Upper lobe of left lung (tissue), 6 donors: ENCODE measurements around the gene MT1E. TPM values are rescaled to one million over a fixed set of nuclear protein-coding genes. Genes with fewer than 3 reads are reported as not detected.

Experiments
- ATAC-seq, 2 donors: fragments of 200-7000 bp; cut with Tn5 transposase; one replicate each; pipeline ENCODE4 v1.9.1; 2022; ENCODE audit warnings: mild to moderate bottlenecking in 2 of 2, moderate library complexity in 2 of 2; ENCODE audit not compliant: low FRiP score in 2 of 2
- DNase-seq, 2 donors: peaks; one replicate each; pipeline ENCODE4 v3.0.0-alpha.2; 2019 to 2020
- H3K27ac ChIP-seq, 4 donors: fragments of 200-600 bp; sonication (generic); one replicate each; pipeline ENCODE4 v1.5.1; 2016 to 2019
- H3K27me3 ChIP-seq, 4 donors: fragments of 200-600 bp; sonication (generic); one replicate each; pipeline ENCODE4 v1.5.1; 2017 to 2019
- H3K36me3 ChIP-seq, 4 donors: fragments of 200-600 bp; sonication (generic); one replicate each; pipeline ENCODE4 v1.5.1; 2016 to 2019
- H3K4me1 ChIP-seq, 4 donors: fragments of 200-600 bp; sonication (generic); one replicate each; pipeline ENCODE4 v1.5.1; 2018 to 2019
- H3K4me3 ChIP-seq, 4 donors: fragments of 200-600 bp; sonication (generic); one replicate each; pipeline ENCODE4 v1.5.1; 2017 to 2019; ENCODE audit warnings: mild to moderate bottlenecking in 2 of 4, moderate library complexity in 1 of 4
- H3K9me3 ChIP-seq, 4 donors: fragments of 200-600 bp; sonication (generic); one replicate each; pipeline ENCODE4 v1.5.1; 2018 to 2019
- CTCF ChIP-seq, 6 experiments: fragments of 450-650 bp in 4 of 6; fragments of 200-600 bp in 2 of 6; sonication (generic) in 2 of 6; IDR thresholded peaks; one replicate each; pipeline ENCODE4 v1.5.1; 2016 to 2019; ENCODE audit warnings: antibody characterized with exemption in 6 of 6
- EP300 ChIP-seq, 4 donors: sonication (generic); formaldehyde crosslinking; IDR thresholded peaks; one replicate each; pipeline ENCODE4 v1.5.1; 2017; ENCODE audit warnings: antibody characterized with exemption in 4 of 4, control low read depth in 2 of 4
- POLR2A ChIP-seq, 4 donors: fragments of 450-650 bp; IDR thresholded peaks; one replicate each; pipeline ENCODE4 v1.5.1; 2016 to 2017; ENCODE audit warnings: antibody characterized with exemption in 4 of 4, mild to moderate bottlenecking in 2 of 4
- POLR2AphosphoS5 ChIP-seq, 2 donors: sonication (generic); formaldehyde crosslinking; IDR thresholded peaks; one replicate each; pipeline ENCODE4 v1.5.1; 2017; ENCODE audit warnings: antibody characterized with exemption in 2 of 2
- whole genome bisulfite sequencing, 2 donors: methylation state at CpG; one replicate each; pipeline ENCODE4 v1.1.5; 2017 to 2018; 5-methylcytosine and 5-hydroxymethylcytosine counted together
- total RNA-seq, 6 donors: library from RNA; depleted of rRNA in 4 of 6; stranded (reverse); fragments of >200 nt in 4 of 6; gene quantifications; one replicate each; pipeline versions ENCODE4 v1.1.0 to v1.2.1, GENCODE V29; 2016 to 2021
- donor health status: DM: no; HTN: no; CAD: no; lungs with moderate emphysema.
- donor health status: DM: no; HTN: yes; CAD: no; lungs with severe emphysema.

MT1E gene
- total RNA-seq, 6 donors from 2014 or later = 72.3 to 546 (median 187) TPM

GRCh38 chr16:56601325-56601724 is 24.3 kb upstream of the MT1E start:
- DNase-seq (no peak), ATAC-seq (no peak)
- H3K4me1 ChIP-seq = peaks cover 8 to 15% (median 14%) of the 10 kb centered on the region in 4 donors
- no peak overlapping the region for H3K27ac ChIP-seq
- WGBS, 2 donors = 67 to 80% methylated on average over 4 to 9 of the region's 9 CpGs
- no peaks in the 10 kb centered on the region for H3K27me3 ChIP-seq
- H3K9me3 ChIP-seq = no peaks in the 10 kb centered on the region
- no peaks in the 10 kb centered on the region for H3K36me3 ChIP-seq
- TF ChIP-seq CTCF (IDR thresholded peaks at IDR 0.05) = no peak
- no peak for TF ChIP-seq POLR2AphosphoS5 (IDR thresholded peaks at IDR 0.05)
- TF ChIP-seq EP300 (IDR thresholded peaks at IDR 0.05) = no peak
- H3K4me3 ChIP-seq = no peak overlapping the region

GRCh38 chr16:56603589-56603988 is 22.0 kb upstream of the MT1E start:
- TF ChIP-seq POLR2AphosphoS5 (IDR thresholded peaks at IDR 0.05) = no peak
- TF ChIP-seq EP300 (IDR thresholded peaks at IDR 0.05) = no peak
- peak; percentile 35 to 64 (median 46) for TF ChIP-seq CTCF (IDR thresholded peaks at IDR 0.05)
- TF ChIP-seq POLR2A (IDR thresholded peaks at IDR 0.05) = no peak
- H3K27ac ChIP-seq = peak overlapping the region in 2 of 4 donors; percentile 91 to 98
- H3K27me3 ChIP-seq = no peaks in the 10 kb centered on the region
- DNase-seq = peak in 1 of 2 donors; percentile 55
- H3K36me3 ChIP-seq = no peaks in the 10 kb centered on the region
- H3K4me1 ChIP-seq = peaks cover 18 to 32% (median 25%) of the 10 kb centered on the region in 4 donors
- no peak for ATAC-seq
- no peak overlapping the region for H3K4me3 ChIP-seq
- H3K9me3 ChIP-seq = no peaks in the 10 kb centered on the region
- 32 to 42% methylated on average over 4 of the region's 4 CpGs for WGBS, 2 donors

GRCh38 chr16:56604966-56605365 is 20.6 kb upstream of the MT1E start:
- peaks cover 27 to 43% (median 31%) of the 10 kb centered on the region in 4 donors for H3K4me1 ChIP-seq
- H3K36me3 ChIP-seq = no peaks in the 10 kb centered on the region
- DNase-seq (no peak), ATAC-seq (no peak)
- H3K27me3 ChIP-seq = no peaks in the 10 kb centered on the region
- H3K9me3 ChIP-seq = no peaks in the 10 kb centered on the region
- H3K4me3 ChIP-seq = no peak overlapping the region
- TF ChIP-seq POLR2A (IDR thresholded peaks at IDR 0.05) = no peak
- TF ChIP-seq EP300 (IDR thresholded peaks at IDR 0.05) = no peak
- TF ChIP-seq CTCF (IDR thresholded peaks at IDR 0.05) = no peak
- TF ChIP-seq POLR2AphosphoS5 (IDR thresholded peaks at IDR 0.05) = no peak
- WGBS, 2 donors = 80 to 93% methylated on average over 4 of the region's 4 CpGs
- peak overlapping the region; percentile 91 to 98 (median 94) for H3K27ac ChIP-seq

GRCh38 chr16:56605475-56605874 is 20.1 kb upstream of the MT1E start:
- peak overlapping the region; percentile 91 to 98 (median 94) for H3K27ac ChIP-seq
- no peak overlapping the region for H3K4me3 ChIP-seq
- H3K4me1 ChIP-seq = peaks cover 30 to 49% (median 36%) of the 10 kb centered on the region in 4 donors
- no peak for DNase-seq
- no peaks in the 10 kb centered on the region for H3K27me3 ChIP-seq
- no peak for ATAC-seq
- 73 to 77% methylated on average over 1 of the region's 1 CpG for WGBS, 2 donors
- H3K36me3 ChIP-seq = no peaks in the 10 kb centered on the region
- H3K9me3 ChIP-seq = no peaks in the 10 kb centered on the region
- TF ChIP-seq CTCF (IDR thresholded peaks at IDR 0.05) (no peak), POLR2AphosphoS5 (IDR thresholded peaks at IDR 0.05) (no peak), POLR2A (IDR thresholded peaks at IDR 0.05) (no peak), EP300 (IDR thresholded peaks at IDR 0.05) (no peak)

GRCh38 chr16:56606071-56606475 is 19.5 kb upstream of the MT1E start:
- ATAC-seq = no peak
- H3K36me3 ChIP-seq = no peaks in the 10 kb centered on the region
- no peaks in the 10 kb centered on the region for H3K27me3 ChIP-seq
- H3K9me3 ChIP-seq = no peaks in the 10 kb centered on the region
- H3K4me1 ChIP-seq = peaks cover 36 to 55% (median 42%) of the 10 kb centered on the region in 4 donors
- no peak overlapping the region for H3K4me3 ChIP-seq
- WGBS, 2 donors = 59 to 75% methylated on average over 3 of the region's 3 CpGs
- TF ChIP-seq POLR2AphosphoS5 (IDR thresholded peaks at IDR 0.05) (peak; percentile 21 to 31), EP300 (IDR thresholded peaks at IDR 0.05) (peak in 1 of 4 donors; percentile 1), CTCF (IDR thresholded peaks at IDR 0.05) (no peak)
- no peak for DNase-seq
- peak overlapping the region; percentile 91 to 98 (median 94) for H3K27ac ChIP-seq
